Esophagus (tissue), 2 donors: Measurements from ENCODE around the gene HIF1A. TPM values are rescaled to one million over a fixed set of nuclear protein-coding genes. Genes with fewer than 3 reads are reported as not detected.

Experiments
- polyA plus RNA-seq, 2 donors: library from polyadenylated mRNA; stranded (reverse); fragments of 200-250 nt; gene quantifications; one replicate each; pipeline ENCODE4 v1.2.3, GENCODE V29; 2013
- donor health status: healthy with polysubstance abuse.
- donor health status: Bipolar disorder and iron deficiency.

Gene HIF1A
- polyA plus RNA-seq, 2 donors: 23.4 to 47.5 TPM

Other genes with a start within 250 kb of the HIF1A start
- 1 to 10 TPM; 2.8 TPM for gene SNAPC1, start 66.9 kb downstream of the HIF1A start, polyA plus RNA-seq
- gene SYT16, start 117.2 kb downstream of the HIF1A start, polyA plus RNA-seq: under 1 TPM; under 0.01 to 0.02 TPM